NCI-H345 (cell line): Measurements from ENCODE around the gene AHNAK.

Source experiments
- DNase-seq: peaks from one replicate; lab custom pipeline; 2025; lab: John Stamatoyannopoulos, UW

AHNAK gene

DNA sequence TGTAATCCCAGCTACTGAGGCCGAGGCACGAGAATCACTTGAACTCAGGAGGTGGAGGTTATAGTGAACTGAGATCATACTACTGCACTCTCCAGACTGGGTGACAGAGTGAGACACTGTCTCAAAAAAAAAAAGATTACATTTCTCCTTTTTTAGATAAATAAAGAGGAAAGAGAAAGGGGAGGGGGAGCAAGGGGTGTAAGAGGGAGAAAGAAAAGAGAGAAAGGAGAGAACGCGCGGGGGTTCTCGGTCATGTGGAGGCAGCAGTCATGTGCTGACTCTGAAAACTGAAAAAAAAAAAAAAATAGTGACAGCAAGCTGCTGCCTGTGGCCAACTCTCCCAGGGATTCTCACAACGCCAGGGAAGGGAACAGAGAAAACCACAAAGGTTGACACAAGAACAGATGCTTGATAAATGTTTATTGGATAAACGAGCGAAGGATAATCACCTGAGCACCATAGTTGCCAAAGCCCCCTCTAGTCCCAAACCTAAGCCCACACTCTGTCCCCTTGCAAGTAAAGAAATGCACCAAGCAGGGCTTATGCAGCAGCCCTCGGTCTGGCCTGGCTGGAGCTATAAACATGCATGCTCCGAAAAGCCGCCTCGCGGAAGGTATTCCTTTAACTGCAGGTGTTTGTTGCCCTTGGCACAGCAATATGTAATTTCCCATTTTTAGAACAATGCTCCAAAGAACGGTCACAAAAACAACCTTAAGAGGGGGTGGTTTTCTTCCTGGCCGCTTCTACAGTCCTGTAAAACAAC lies 113.3 kb downstream of the AHNAK start:
- DNase-seq = no peak

DNA sequence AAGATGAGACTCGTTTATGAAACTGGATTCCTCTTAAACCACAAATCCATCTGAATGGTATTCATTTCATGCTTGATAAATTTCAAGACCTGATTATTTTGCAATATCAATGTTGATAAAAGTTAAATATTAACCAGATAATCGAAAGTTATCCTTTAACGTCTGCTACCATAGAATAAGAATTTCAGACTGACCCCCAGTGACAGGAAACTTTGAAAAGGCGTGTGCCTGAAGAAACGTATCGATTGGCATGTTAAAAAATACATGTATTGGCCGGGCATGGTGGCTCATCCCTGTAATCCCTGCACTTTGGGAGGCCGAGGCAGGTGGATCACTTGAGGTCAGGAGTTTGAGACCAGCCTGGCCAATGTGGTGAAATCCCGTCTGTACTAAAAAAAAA lies 113.9 kb downstream of the AHNAK start:
- DNase-seq = no peak

GRCh38 chr11:62431171-62431901 lies 115.3 kb downstream of the AHNAK start:
- no peak for DNase-seq

GRCh38 chr11:62430425-62430824 lies 116.2 kb downstream of the AHNAK start:
- DNase-seq = no peak

DNA sequence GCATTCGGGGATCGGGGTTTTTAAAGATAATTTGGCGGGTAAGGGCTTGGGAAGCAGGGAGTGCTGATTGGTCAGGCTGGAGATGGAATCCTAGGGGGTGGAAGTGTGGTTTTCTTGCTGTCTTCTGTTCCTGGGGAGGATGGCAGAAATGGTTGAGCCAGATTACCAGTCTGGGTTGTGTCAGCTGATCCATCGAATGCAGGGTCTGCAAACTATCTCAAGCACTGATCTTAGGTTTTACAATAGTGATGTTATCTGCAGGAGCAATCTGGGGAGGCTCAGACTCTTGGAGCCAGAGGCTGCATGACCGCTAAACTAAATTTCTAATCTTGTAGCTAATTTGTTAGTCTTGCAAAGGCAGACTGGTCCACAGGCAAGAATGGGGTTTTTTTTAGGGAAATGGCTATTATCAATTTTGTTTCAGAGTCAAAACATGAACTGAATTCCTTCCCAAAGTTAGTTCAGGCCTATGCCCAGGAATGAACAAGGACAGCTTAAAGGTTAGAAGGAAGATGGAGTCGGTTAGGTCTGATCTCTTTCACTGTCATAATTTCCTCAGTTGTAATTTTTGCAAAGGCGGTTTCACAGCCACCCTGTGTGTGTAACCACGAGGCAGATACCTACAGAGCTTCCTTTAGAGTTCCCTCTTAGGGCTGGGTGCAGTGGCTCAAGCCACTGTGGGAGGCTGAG lies 117.6 kb downstream of the AHNAK start:
- DNase-seq = no peak

DNA sequence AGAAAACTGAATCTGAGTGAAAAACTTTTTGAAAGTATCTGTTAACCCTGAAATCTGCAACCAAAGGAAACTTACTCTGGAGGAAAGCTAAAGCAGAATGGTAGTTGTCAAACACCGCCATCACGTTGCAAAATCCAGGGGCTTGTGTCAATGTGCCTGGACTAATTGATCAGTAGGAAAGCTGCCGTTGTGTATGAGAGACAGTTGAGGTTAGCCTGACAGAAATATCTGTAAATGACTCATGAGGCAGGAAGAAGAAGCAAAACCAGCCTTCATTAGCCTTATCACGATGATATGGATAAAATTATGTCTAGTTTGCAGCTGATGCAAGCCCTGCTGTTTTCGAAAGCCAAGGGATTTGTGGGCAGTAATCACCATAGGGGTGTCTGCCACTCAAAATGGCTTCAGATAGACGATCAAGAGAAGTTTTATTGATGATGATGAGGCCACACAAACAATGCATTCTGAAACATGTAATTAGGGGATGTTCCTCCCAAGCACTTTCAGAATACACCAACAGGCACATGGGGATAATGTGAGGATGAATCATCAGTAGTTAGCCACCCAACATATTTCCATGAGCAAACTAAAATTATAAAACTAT lies 118.9 kb downstream of the AHNAK start:
- no peak for DNase-seq

DNA sequence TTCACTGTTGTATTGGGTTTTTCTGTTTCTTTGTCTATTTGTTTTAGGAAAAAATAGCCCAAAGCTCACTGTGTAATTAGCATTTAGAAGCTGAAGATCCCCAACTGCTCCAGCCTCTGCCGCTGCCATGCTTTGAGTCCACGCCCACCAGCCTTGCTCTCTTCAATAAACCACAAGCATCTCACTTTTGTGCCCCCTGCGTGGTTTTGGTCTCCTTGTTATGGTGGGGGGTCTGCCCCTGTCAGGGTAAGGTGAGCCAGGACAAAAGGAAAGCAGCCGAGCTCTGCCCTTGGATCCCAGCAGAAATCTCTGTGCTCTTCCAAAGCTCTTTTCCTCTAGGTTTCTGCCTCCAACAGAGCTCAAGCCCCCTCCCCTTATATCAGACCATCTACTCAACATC lies 123.6 kb downstream of the AHNAK start:
- no peak for DNase-seq

- no peak for DNase-seq
These were observed 124.6 kb downstream of the AHNAK start for GRCh38 chr11:62421996-62422395.

DNA sequence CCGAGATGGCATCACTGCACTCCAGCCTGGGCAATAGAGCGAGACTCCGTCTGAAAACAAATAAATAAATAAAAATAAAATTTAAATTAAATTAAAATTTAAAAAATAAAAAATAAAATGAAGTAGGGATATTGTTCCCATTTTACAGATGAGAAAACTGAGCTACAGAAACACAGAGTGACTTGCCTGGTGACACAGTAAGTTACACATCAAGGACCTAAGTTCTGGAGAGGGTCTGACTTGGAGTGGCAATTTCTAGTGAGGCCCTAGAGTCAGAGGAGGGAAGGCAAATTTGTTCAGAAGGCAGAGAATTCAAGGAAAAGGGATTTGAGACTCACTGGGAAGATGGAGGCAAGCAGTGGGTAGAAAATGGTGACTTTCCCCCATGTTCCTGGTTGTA lies 125.7 kb downstream of the AHNAK start:
- no peak for DNase-seq

DNA sequence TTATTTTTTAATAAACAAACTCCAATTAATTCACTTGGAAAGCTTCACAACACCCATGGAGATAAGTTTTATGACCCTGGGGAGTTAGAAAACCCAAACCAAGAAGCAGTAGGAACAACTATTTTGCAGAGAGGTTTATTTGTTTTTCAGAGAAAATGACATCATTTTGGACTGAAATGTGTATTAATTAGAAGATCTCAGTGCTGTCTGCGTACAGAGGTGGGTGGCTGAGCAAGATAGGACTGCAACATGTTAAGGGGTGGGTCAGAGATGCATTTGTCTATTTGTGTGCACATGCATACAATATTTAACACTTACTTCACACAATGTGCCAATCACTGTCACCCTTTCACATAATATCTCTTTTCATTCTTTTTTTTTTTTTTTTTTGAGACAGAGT lies 126.7 kb downstream of the AHNAK start:
- DNase-seq = no peak

- no peak for DNase-seq
These were observed 127.2 kb downstream of the AHNAK start for GRCh38 chr11:62419314-62419929.

- DNase-seq = no peak
These were observed 127.9 kb downstream of the AHNAK start, which contains the start of gene SCGB1A1 for GRCh38 chr11:62418733-62419132. Gene SCGB1A1 (plus strand): TSS chr11:62419033. CDS start chr11:62419096, 63 bp downstream.

DNA sequence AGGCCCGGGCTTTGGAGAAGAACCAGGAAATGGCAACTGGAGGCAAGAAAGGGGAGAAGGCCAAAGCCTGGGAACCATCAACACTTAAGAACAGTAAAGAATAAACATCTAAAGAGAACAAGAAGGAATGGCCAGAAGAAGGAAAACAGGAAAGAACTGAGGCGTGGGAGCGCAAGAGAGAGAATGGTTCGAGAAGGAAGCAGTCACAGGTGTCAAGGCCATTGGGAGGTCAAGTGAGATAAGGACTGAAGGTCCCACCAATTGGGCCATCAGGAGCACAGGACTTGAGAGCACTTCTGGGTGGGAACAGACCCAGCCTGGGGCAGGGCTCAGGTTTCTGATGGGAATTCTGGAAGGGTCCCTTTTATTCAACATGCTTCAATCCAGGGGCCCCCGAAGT lies 128.5 kb downstream of the AHNAK start:
- no peak for DNase-seq

GRCh38 chr11:62416596-62416995 lies 130.0 kb downstream of the AHNAK start:
- DNase-seq = no peak

- DNase-seq = no peak
These were observed 133.4 kb downstream of the AHNAK start for GRCh38 chr11:62413060-62413696.

- no peak for DNase-seq
These were observed 135.1 kb downstream of the AHNAK start for GRCh38 chr11:62411524-62411923.

- no peak for DNase-seq
These were observed 135.6 kb downstream of the AHNAK start for GRCh38 chr11:62410972-62411371.

DNA sequence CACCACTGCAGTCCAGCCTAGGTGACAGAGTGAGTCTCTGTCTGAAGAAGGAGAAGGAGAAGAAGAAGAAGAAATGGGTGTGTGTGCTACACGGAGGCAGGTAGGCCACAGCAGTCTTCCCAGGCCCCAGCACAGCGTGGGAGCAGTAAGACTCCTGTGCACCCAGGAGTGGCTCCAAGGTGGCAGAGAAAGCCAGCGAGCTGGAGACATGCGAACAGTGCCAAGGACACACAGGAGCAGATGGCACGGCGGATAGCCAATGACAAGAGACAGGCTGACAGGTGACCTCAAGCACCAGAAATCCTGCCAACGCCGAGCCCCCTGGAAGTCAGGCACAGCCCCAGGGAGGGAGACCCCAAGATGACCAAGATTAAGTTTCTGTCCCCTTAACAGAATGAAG lies 136.8 kb downstream of the AHNAK start:
- DNase-seq = no peak

- no peak for DNase-seq
These were observed 140.6 kb downstream of the AHNAK start for GRCh38 chr11:62406034-62406433.

GRCh38 chr11:62404901-62405300 lies 141.7 kb downstream of the AHNAK start:
- no peak for DNase-seq

DNA sequence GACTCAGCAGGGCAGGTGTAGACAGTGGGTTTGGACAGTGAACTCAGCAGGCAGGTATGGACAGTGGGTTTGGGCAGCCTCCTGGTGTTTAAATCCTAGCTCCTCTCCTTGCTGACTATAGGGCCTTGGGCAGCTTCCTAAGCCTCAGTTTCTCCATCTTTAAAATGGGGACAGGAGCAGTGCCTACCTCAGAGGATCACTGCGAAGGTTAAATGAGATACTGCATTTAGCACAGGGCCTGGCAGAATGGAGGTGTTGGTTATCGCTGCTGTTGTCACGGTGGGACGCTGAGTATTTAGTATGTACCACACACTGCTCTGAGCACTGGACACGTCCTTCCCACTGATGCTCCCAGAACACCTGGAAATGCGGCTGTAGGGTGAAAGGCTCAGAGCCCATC lies 142.2 kb downstream of the AHNAK start:
- DNase-seq = no peak
